HG03159 (cell line): ENCODE measurements around the gene CDH23.

Source experiments
- ATAC-seq: cut with Tn5 transposase; IDR thresholded peaks from one replicate; pipeline ENCODE4 v1.9.1; 2021; ENCODE audit warnings: mild to moderate bottlenecking, moderate library complexity; ENCODE audit not compliant: unreplicated experiment

The CDH23 gene

GRCh38 chr10:71480662-71481061 is 83.9 kb downstream of the CDH23 start:
- no peak for ATAC-seq

GRCh38 chr10:71481746-71482410 is 85.2 kb downstream of the CDH23 start:
- ATAC-seq = no peak

- ATAC-seq = no peak
Measured at GRCh38 chr10:71482620-71483019, 85.9 kb downstream of the CDH23 start.

- no peak for ATAC-seq
Measured at GRCh38 chr10:71483135-71483534, 86.4 kb downstream of the CDH23 start.

GRCh38 chr10:71483885-71484751 is 87.4 kb downstream of the CDH23 start:
- no peak for ATAC-seq

- no peak for ATAC-seq
Measured at GRCh38 chr10:71486484-71487114, 89.9 kb downstream of the CDH23 start.

- ATAC-seq = no peak
Measured at GRCh38 chr10:71487726-71488125, 91.0 kb downstream of the CDH23 start.

GRCh38 chr10:71489077-71489476 is 92.4 kb downstream of the CDH23 start:
- no peak for ATAC-seq

GRCh38 chr10:71492872-71493271 is 96.2 kb downstream of the CDH23 start:
- no peak for ATAC-seq

- ATAC-seq = no peak
Measured at GRCh38 chr10:71493741-71494140, 97.0 kb downstream of the CDH23 start.

GRCh38 chr10:71494476-71494875 is 97.8 kb downstream of the CDH23 start:
- no peak for ATAC-seq

GRCh38 chr10:71494980-71495381 is 98.3 kb downstream of the CDH23 start:
- ATAC-seq = no peak

GRCh38 chr10:71496927-71497762 is 100.4 kb downstream of the CDH23 start:
- ATAC-seq = no peak

- ATAC-seq = no peak
Measured at GRCh38 chr10:71497763-71498326, 101.1 kb downstream of the CDH23 start.

- no peak for ATAC-seq
Measured at GRCh38 chr10:71501402-71501801, 104.7 kb downstream of the CDH23 start.

- ATAC-seq = no peak
Measured at GRCh38 chr10:71502190-71502589, 105.5 kb downstream of the CDH23 start.

- no peak for ATAC-seq
Measured at GRCh38 chr10:71502851-71503250, 106.1 kb downstream of the CDH23 start.

- ATAC-seq = no peak
Measured at GRCh38 chr10:71504168-71504567, 107.4 kb downstream of the CDH23 start.

- ATAC-seq = no peak
Measured at GRCh38 chr10:71504570-71504969, 107.8 kb downstream of the CDH23 start.

GRCh38 chr10:71505862-71506261 is 109.1 kb downstream of the CDH23 start:
- ATAC-seq = no peak

- ATAC-seq = no peak
Measured at GRCh38 chr10:71509444-71509843, 112.7 kb downstream of the CDH23 start.
